ES-I3 (cell line): ENCODE measurements around the gene COL16A1.

Experiments
- H3K36me3 ChIP-seq: 2 replicates; pipeline ENCODE4 v1.6.1; 2013; ENCODE audit warnings: mild to moderate bottlenecking, low read length, control low read depth, moderate library complexity; ENCODE audit not compliant: insufficient read depth
- H3K4me1 ChIP-seq: 2 replicates; pipeline ENCODE4 v1.6.1; 2013; ENCODE audit warnings: mild to moderate bottlenecking, control low read depth, low read length; ENCODE audit not compliant: insufficient read depth
- H3K9ac ChIP-seq: 2 replicates; pipeline ENCODE4 v1.6.1; 2013; ENCODE audit warnings: low read depth, mild to moderate bottlenecking, low read length, moderate library complexity
- H3K9me3 ChIP-seq: 2 replicates; pipeline ENCODE4 v1.6.1; 2013; ENCODE audit warnings: mild to moderate bottlenecking, low read length, moderate library complexity; ENCODE audit not compliant: control insufficient read depth, insufficient read depth

Gene COL16A1

GRCh38 chr1:31703431-31704270 lies at the start of gene COL16A1:
COL16A1 (minus strand) TSS chr1:31704017; CDS start chr1:31702193, 1,824 bp downstream.
- H3K36me3 ChIP-seq, result no peaks in the 10 kb centered on the region
- no peaks in the 10 kb centered on the region for H3K9me3 ChIP-seq
- peak within 1 kb of the TSS; percentile 55 for H3K9ac ChIP-seq
- H3K4me1 ChIP-seq, result peaks cover 33% of the 10 kb centered on the region

GRCh38 chr1:31752952-31753475 lies 49.2 kb upstream of the COL16A1 start:
- Histone ChIP-seq H3K9ac (no peak overlapping the region; the same call in 1 of the 2 replicates), H3K36me3 (no peaks in the 10 kb centered on the region; the same call in 1 of the 2 replicates), H3K4me1 (peaks cover 31% of the 10 kb centered on the region), H3K9me3 (no peaks in the 10 kb centered on the region)

- Histone ChIP-seq H3K9ac (no peak overlapping the region), H3K9me3 (no peaks in the 10 kb centered on the region), H3K36me3 (no peaks in the 10 kb centered on the region; the same call in 1 of the 2 replicates), H3K4me1 (peaks cover 31% of the 10 kb centered on the region)
Observed at GRCh38 chr1:31752258-31752657, 48.4 kb upstream of the COL16A1 start.

GRCh38 chr1:31751822-31752241 lies 48.0 kb upstream of the COL16A1 start:
- Histone ChIP-seq H3K9ac (no peak overlapping the region), H3K36me3 (no peaks in the 10 kb centered on the region; the same call in 1 of the 2 replicates), H3K9me3 (no peaks in the 10 kb centered on the region), H3K4me1 (peaks cover 33% of the 10 kb centered on the region)

- Histone ChIP-seq H3K4me1 (peaks cover 38% of the 10 kb centered on the region), H3K36me3 (no peaks in the 10 kb centered on the region; the same call in 1 of the 2 replicates), H3K9ac (no peak overlapping the region), H3K9me3 (no peaks in the 10 kb centered on the region)
Observed at GRCh38 chr1:31750858-31751510, 47.2 kb upstream of the COL16A1 start.

GRCh38 chr1:31749785-31750735 lies 46.2 kb upstream of the COL16A1 start:
- Histone ChIP-seq H3K9me3 (no peaks in the 10 kb centered on the region), H3K9ac (no peak overlapping the region), H3K36me3 (no peaks in the 10 kb centered on the region; the same call in 1 of the 2 replicates), H3K4me1 (peaks cover 41% of the 10 kb centered on the region)

GRCh38 chr1:31748365-31748764 lies 44.5 kb upstream of the COL16A1 start:
- H3K4me1 ChIP-seq, result peaks cover 41% of the 10 kb centered on the region
- no peak overlapping the region for H3K9ac ChIP-seq
- no peaks in the 10 kb centered on the region for H3K9me3 ChIP-seq
- no peaks in the 10 kb centered on the region for H3K36me3 ChIP-seq

- H3K36me3 ChIP-seq, result no peaks in the 10 kb centered on the region
- no peaks in the 10 kb centered on the region for H3K9me3 ChIP-seq
- peaks cover 32% of the 10 kb centered on the region for H3K4me1 ChIP-seq
- no peak overlapping the region for H3K9ac ChIP-seq
Observed at GRCh38 chr1:31747304-31747703, 43.5 kb upstream of the COL16A1 start.

- Histone ChIP-seq H3K4me1 (peaks cover 26% of the 10 kb centered on the region), H3K36me3 (no peaks in the 10 kb centered on the region), H3K9me3 (no peaks in the 10 kb centered on the region), H3K9ac (no peak overlapping the region)
Observed at GRCh38 chr1:31746687-31747086, 42.9 kb upstream of the COL16A1 start.

GRCh38 chr1:31745946-31746670 lies 42.3 kb upstream of the COL16A1 start:
- H3K36me3 ChIP-seq, result no peaks in the 10 kb centered on the region
- H3K9me3 ChIP-seq, result no peaks in the 10 kb centered on the region
- H3K4me1 ChIP-seq, result peaks cover 23% of the 10 kb centered on the region
- H3K9ac ChIP-seq, result no peak overlapping the region

GRCh38 chr1:31745096-31745945 lies 41.5 kb upstream of the COL16A1 start:
- Histone ChIP-seq H3K36me3 (no peaks in the 10 kb centered on the region), H3K4me1 (peaks cover 15% of the 10 kb centered on the region), H3K9ac (no peak overlapping the region), H3K9me3 (no peaks in the 10 kb centered on the region)

- H3K9me3 ChIP-seq, result no peaks in the 10 kb centered on the region
- peaks cover 14% of the 10 kb centered on the region; the same call in 1 of the 2 replicates for H3K4me1 ChIP-seq
- H3K9ac ChIP-seq, result no peak overlapping the region
- H3K36me3 ChIP-seq, result no peaks in the 10 kb centered on the region
Observed at GRCh38 chr1:31744165-31744888, 40.5 kb upstream of the COL16A1 start.
